ENCODE results near the gene ASCC1. TPM values are rescaled to one million over a fixed set of nuclear protein-coding genes. Genes with fewer than 3 reads are reported as not detected.
A peak's percentile ranks its signal among the peaks of the same experiment; 100 is the strongest.

ASCC1 gene
- total RNA-seq, 1 donor from 2014 or later: 21.4 TPM

DNA sequence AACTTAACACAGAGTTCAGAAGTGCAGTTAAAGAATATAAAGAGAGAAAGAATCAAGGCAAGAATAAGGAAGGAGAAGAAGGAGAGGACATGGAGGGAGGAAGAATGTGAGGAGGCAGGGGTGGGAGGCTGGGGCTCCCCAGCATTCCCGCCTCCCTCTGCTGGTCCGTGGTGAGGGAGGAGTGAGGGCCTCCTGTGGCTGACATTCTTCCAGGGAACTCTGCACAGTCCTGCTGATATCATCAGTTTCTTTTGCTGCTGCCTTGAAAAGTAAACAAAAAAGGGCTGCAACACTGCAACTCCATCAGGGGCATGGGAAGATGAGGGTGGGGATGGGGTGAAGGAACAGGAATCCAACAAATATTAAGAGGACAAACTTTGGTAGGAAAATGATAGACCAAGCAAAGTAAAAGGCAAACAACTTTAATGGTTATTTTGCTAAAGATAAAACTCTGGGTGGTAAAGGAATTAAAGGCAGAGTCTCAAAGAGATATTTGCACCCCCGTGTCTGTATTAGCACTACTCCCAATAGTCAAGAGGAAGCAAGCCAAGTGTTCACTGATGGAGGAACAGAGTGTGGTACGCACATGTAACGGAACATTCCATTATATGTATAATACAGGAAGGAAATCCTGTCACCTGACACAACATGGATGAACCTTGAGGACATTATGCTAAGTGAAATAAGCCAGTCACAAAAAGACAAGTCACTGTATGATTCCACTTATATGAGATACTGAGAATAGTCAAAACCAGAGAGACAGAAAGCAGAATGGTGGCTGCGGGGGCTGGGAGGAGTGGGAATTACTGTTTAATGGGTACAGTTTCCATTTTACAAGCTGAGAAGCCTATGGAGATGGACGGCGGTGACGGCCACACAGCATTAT is 119.7 kb downstream of the ASCC1 start:
- Histone ChIP-seq H3K9ac (ENCODE audit: low read depth in 1 of 3, low read length in 3 of 3) (no peak overlapping the region), H3K4me3 (ENCODE audit: low read length in 3 of 3) (no peak overlapping the region), H3K9me3 (ENCODE audit: control insufficient read depth in 3 of 3, low read length in 3 of 3) (no peaks in the 10 kb centered on the region), H3K27ac (ENCODE audit: low read depth, low read length) (no peak overlapping the region), H3K4me1 (ENCODE audit: control insufficient read depth in 3 of 3, insufficient read depth in 3 of 3, low read length in 3 of 3) (no peaks in the 10 kb centered on the region), H3K27me3 (ENCODE audit: control insufficient read depth in 3 of 3, insufficient read depth in 3 of 3, low read length in 3 of 3) (no peaks in the 10 kb centered on the region), H3K36me3 (ENCODE audit: control insufficient read depth in 3 of 3, insufficient read depth in 3 of 3, low read length in 3 of 3) (peaks cover 5 to 20% (median 15%) of the 10 kb centered on the region in 3 donors)

DNA sequence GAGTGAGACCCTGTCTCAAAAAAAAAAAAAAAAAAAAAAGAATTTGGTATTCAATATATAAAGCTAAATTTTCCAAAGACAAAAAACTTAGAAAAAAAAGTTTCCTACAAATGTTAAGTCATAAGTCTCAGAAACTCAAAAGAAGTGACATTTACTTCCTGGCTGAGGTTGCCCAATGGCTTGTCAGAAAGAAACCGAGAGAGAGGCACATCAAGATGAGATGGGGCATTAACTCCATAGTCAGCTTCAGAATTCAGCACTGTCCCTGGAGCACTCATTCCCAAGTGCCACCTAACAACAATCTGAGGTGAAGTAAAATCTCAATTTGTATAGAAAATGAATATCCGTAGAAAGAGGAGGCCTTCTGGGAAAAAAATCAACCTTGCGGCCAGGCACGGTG is 120.9 kb downstream of the ASCC1 start:
- Histone ChIP-seq H3K4me1 (ENCODE audit: control insufficient read depth in 3 of 3, insufficient read depth in 3 of 3, low read length in 3 of 3) (no peaks in the 10 kb centered on the region), H3K9ac (ENCODE audit: low read depth in 1 of 3, low read length in 3 of 3) (no peak overlapping the region), H3K4me3 (ENCODE audit: low read length in 3 of 3) (no peak overlapping the region), H3K27ac (ENCODE audit: low read depth, low read length) (no peak overlapping the region), H3K36me3 (ENCODE audit: control insufficient read depth in 3 of 3, insufficient read depth in 3 of 3, low read length in 3 of 3) (peaks cover 3 to 16% (median 11%) of the 10 kb centered on the region in 3 donors), H3K27me3 (ENCODE audit: control insufficient read depth in 3 of 3, insufficient read depth in 3 of 3, low read length in 3 of 3) (peaks cover 0 to 4% (median 0%) of the 10 kb centered on the region in 3 donors), H3K9me3 (ENCODE audit: control insufficient read depth in 3 of 3, low read length in 3 of 3) (no peaks in the 10 kb centered on the region)

DNA sequence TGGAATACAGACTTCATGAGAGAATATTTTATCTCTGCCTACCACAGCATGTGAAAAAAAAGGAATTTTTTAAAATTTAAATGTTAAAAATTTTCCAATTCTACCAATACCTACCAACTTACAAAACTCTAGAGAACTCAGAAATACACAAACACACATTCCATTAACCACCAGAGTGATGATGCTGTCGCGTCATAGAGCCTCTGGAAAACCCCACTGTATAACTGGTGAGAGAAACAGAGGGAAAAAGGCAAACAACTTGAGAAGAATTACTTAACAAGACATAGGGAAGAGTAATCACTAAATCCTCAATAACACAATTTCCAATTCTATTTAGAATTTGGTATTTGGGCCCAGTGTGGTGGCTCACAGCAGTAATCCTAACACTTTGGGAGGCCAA is 121.5 kb downstream of the ASCC1 start:
- Histone ChIP-seq H3K4me3 (ENCODE audit: low read length in 3 of 3) (no peak overlapping the region), H3K27me3 (ENCODE audit: control insufficient read depth in 3 of 3, insufficient read depth in 3 of 3, low read length in 3 of 3) (peaks cover 0 to 10% (median 2%) of the 10 kb centered on the region in 3 donors), H3K27ac (ENCODE audit: low read depth, low read length) (no peak overlapping the region), H3K9me3 (ENCODE audit: control insufficient read depth in 3 of 3, low read length in 3 of 3) (no peaks in the 10 kb centered on the region), H3K36me3 (ENCODE audit: control insufficient read depth in 3 of 3, insufficient read depth in 3 of 3, low read length in 3 of 3) (peaks cover 3 to 16% (median 11%) of the 10 kb centered on the region in 3 donors), H3K9ac (ENCODE audit: low read depth in 1 of 3, low read length in 3 of 3) (no peak overlapping the region), H3K4me1 (ENCODE audit: control insufficient read depth in 3 of 3, insufficient read depth in 3 of 3, low read length in 3 of 3) (peaks cover 0 to under 1% (median 0%) of the 10 kb centered on the region in 3 donors)

- H3K9me3 ChIP-seq (ENCODE audit: control insufficient read depth in 3 of 3, low read length in 3 of 3): no peaks in the 10 kb centered on the region
- no peak overlapping the region for H3K4me3 ChIP-seq (ENCODE audit: low read length in 3 of 3)
- peaks cover 6 to 20% (median 10%) of the 10 kb centered on the region in 3 donors for H3K27me3 ChIP-seq (ENCODE audit: control insufficient read depth in 3 of 3, insufficient read depth in 3 of 3, low read length in 3 of 3)
- peaks cover 3 to 16% (median 9%) of the 10 kb centered on the region in 3 donors for H3K36me3 ChIP-seq (ENCODE audit: control insufficient read depth in 3 of 3, insufficient read depth in 3 of 3, low read length in 3 of 3)
- no peak overlapping the region for H3K9ac ChIP-seq (ENCODE audit: low read depth in 1 of 3, low read length in 3 of 3)
- H3K4me1 ChIP-seq (ENCODE audit: control insufficient read depth in 3 of 3, insufficient read depth in 3 of 3, low read length in 3 of 3): peaks cover 6 to 8% (median 6%) of the 10 kb centered on the region in 3 donors
- H3K27ac ChIP-seq (ENCODE audit: low read depth, low read length): no peak overlapping the region
These were observed 122.6 kb downstream of the ASCC1 start for GRCh38 chr10:72093450-72093849.

- peaks cover 3 to 16% (median 5%) of the 10 kb centered on the region in 3 donors for H3K36me3 ChIP-seq (ENCODE audit: control insufficient read depth in 3 of 3, insufficient read depth in 3 of 3, low read length in 3 of 3)
These were observed 123.1 kb downstream of the ASCC1 start for GRCh38 chr10:72092987-72093386.

DNA sequence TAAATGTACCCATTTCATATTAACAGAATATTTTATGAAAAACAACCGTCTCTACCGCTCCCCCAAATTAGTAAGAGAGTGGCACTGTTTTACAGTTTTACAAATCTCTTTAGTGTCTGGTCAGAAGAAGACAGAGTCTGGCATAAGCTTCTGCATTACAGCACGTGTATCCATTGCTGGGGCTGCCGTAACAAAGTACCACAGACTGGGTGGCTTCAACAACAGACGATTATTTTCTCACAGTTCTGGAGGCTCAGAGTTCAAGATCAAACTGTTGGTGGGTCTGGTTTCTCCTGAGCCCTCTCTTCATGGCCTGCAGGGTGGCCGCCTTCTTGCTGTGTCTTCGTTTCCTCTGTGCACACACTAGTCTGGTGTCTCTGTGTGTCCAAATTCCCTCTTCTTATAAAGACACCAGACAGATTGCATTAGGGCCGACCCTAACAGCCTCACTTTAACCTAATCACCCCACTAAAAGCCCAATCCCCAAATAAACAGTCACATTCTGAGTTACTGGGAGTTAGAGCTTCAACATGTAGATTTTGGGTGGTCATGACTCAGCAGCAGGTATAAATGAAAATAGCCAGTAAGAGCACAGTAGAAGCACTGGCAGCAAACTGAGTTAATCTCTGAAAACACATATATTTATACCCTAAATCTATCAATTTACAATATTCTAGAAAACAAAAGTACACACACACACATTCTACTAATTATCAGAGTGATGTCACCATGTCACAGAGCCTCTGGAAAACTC is 123.7 kb downstream of the ASCC1 start:
- H3K36me3 ChIP-seq (ENCODE audit: control insufficient read depth in 3 of 3, insufficient read depth in 3 of 3, low read length in 3 of 3): peaks cover 3 to 15% (median 5%) of the 10 kb centered on the region in 3 donors
- peaks cover 16 to 31% (median 18%) of the 10 kb centered on the region in 3 donors for H3K27me3 ChIP-seq (ENCODE audit: control insufficient read depth in 3 of 3, insufficient read depth in 3 of 3, low read length in 3 of 3)
- H3K27ac ChIP-seq (ENCODE audit: low read depth, low read length): no peak overlapping the region
- no peak overlapping the region for H3K4me3 ChIP-seq (ENCODE audit: low read length in 3 of 3)
- H3K9ac ChIP-seq (ENCODE audit: low read depth in 1 of 3, low read length in 3 of 3): no peak overlapping the region
- H3K4me1 ChIP-seq (ENCODE audit: control insufficient read depth in 3 of 3, insufficient read depth in 3 of 3, low read length in 3 of 3): peaks cover 11 to 17% (median 13%) of the 10 kb centered on the region in 3 donors
- H3K9me3 ChIP-seq (ENCODE audit: control insufficient read depth in 3 of 3, low read length in 3 of 3): no peaks in the 10 kb centered on the region

More at GRCh38 chr10:72092987-72093386, 123.1 kb downstream of the ASCC1 start:
- H3K27ac ChIP-seq (ENCODE audit: low read depth, low read length): no peak overlapping the region
- no peak overlapping the region for H3K4me3 ChIP-seq (ENCODE audit: low read length in 3 of 3)
- peaks cover 10 to 13% (median 11%) of the 10 kb centered on the region in 3 donors for H3K4me1 ChIP-seq (ENCODE audit: control insufficient read depth in 3 of 3, insufficient read depth in 3 of 3, low read length in 3 of 3)
- H3K9me3 ChIP-seq (ENCODE audit: control insufficient read depth in 3 of 3, low read length in 3 of 3): no peaks in the 10 kb centered on the region
- peaks cover 10 to 24% (median 15%) of the 10 kb centered on the region in 3 donors for H3K27me3 ChIP-seq (ENCODE audit: control insufficient read depth in 3 of 3, insufficient read depth in 3 of 3, low read length in 3 of 3)
- H3K9ac ChIP-seq (ENCODE audit: low read depth in 1 of 3, low read length in 3 of 3): no peak overlapping the region

DNA sequence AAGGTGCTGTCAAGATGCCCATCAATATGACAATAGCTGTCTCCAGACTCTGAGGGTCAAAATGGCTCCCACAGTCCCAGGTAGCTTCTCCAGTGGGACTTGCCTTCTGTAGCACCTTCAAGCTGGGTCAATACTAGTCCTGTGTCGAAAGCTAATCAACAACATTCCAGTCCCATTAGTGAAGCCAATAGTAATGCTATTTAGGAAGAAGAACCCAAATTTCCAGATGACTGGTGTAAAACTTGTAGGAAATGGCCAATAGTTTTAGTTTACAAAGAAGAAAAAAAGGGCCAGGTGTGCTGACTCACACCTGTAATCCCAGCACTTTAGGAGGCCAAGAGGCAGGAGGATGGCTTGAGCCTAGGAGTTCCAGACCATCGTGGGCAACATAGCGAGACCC is 125.8 kb downstream of the ASCC1 start:
- Histone ChIP-seq H3K4me3 (ENCODE audit: low read length in 3 of 3) (no peak overlapping the region), H3K4me1 (ENCODE audit: control insufficient read depth in 3 of 3, insufficient read depth in 3 of 3, low read length in 3 of 3) (peaks cover 11 to 18% (median 13%) of the 10 kb centered on the region in 3 donors), H3K36me3 (ENCODE audit: control insufficient read depth in 3 of 3, insufficient read depth in 3 of 3, low read length in 3 of 3) (peaks cover 0 to 3% (median 0%) of the 10 kb centered on the region in 3 donors), H3K9me3 (ENCODE audit: control insufficient read depth in 3 of 3, low read length in 3 of 3) (no peaks in the 10 kb centered on the region), H3K27me3 (ENCODE audit: control insufficient read depth in 3 of 3, insufficient read depth in 3 of 3, low read length in 3 of 3) (peaks cover 18 to 33% (median 19%) of the 10 kb centered on the region in 3 donors), H3K9ac (ENCODE audit: low read depth in 1 of 3, low read length in 3 of 3) (no peak overlapping the region), H3K27ac (ENCODE audit: low read depth, low read length) (no peak overlapping the region)

GRCh38 chr10:72089618-72090017 is 126.5 kb downstream of the ASCC1 start:
- Histone ChIP-seq H3K27ac (ENCODE audit: low read depth, low read length) (no peak overlapping the region), H3K9me3 (ENCODE audit: control insufficient read depth in 3 of 3, low read length in 3 of 3) (no peaks in the 10 kb centered on the region), H3K27me3 (ENCODE audit: control insufficient read depth in 3 of 3, insufficient read depth in 3 of 3, low read length in 3 of 3) (peaks cover 18 to 33% (median 19%) of the 10 kb centered on the region in 3 donors), H3K9ac (ENCODE audit: low read depth in 1 of 3, low read length in 3 of 3) (no peak overlapping the region), H3K4me1 (ENCODE audit: control insufficient read depth in 3 of 3, insufficient read depth in 3 of 3, low read length in 3 of 3) (peaks cover 11 to 18% (median 13%) of the 10 kb centered on the region in 3 donors), H3K36me3 (ENCODE audit: control insufficient read depth in 3 of 3, insufficient read depth in 3 of 3, low read length in 3 of 3) (peaks cover 0 to 3% (median 0%) of the 10 kb centered on the region in 3 donors), H3K4me3 (ENCODE audit: low read length in 3 of 3) (no peak overlapping the region)

GRCh38 chr10:72088889-72089575 is 127.0 kb downstream of the ASCC1 start:
- peaks cover 11 to 18% (median 13%) of the 10 kb centered on the region in 3 donors for H3K4me1 ChIP-seq (ENCODE audit: control insufficient read depth in 3 of 3, insufficient read depth in 3 of 3, low read length in 3 of 3)
- no peaks in the 10 kb centered on the region for H3K9me3 ChIP-seq (ENCODE audit: control insufficient read depth in 3 of 3, low read length in 3 of 3)
- H3K9ac ChIP-seq (ENCODE audit: low read depth in 1 of 3, low read length in 3 of 3): peak overlapping the region in 1 of 3 donors; percentile 45
- no peak overlapping the region for H3K27ac ChIP-seq (ENCODE audit: low read depth, low read length)
- H3K27me3 ChIP-seq (ENCODE audit: control insufficient read depth in 3 of 3, insufficient read depth in 3 of 3, low read length in 3 of 3): peaks cover 18 to 33% (median 19%) of the 10 kb centered on the region in 3 donors
- H3K36me3 ChIP-seq (ENCODE audit: control insufficient read depth in 3 of 3, insufficient read depth in 3 of 3, low read length in 3 of 3): peaks cover 0 to 3% (median 0%) of the 10 kb centered on the region in 3 donors
- peak overlapping the region in 1 of 3 donors; percentile 49 for H3K4me3 ChIP-seq (ENCODE audit: low read length in 3 of 3)

Measured in skeletal muscle tissue (tissue), 4 donors.